H1 (cell line): Measurements from ENCODE around the gene MANBA. TPM values are rescaled to one million over a fixed set of nuclear protein-coding genes. Genes with fewer than 3 reads are reported as not detected.

ENCODE experiments used
- CTCF ChIA-PET: fragments of 300-600 bp; sonication (Branson Sonifier 250); formaldehyde crosslinking; loops from one replicate; lab custom pipeline; 2021; ENCODE audit not compliant: partially characterized antibody; lab: Charles Lee
- POLR2A ChIA-PET: fragments of 300-600 bp; sonication (Branson Sonifier 250); formaldehyde crosslinking; loops from one replicate; lab custom pipeline; 2021; ENCODE audit warnings: inconsistent platforms; ENCODE audit not compliant: partially characterized antibody; lab: Charles Lee
- DNase-seq, 2 experiments: peaks; one replicate each; pipeline versions ENCODE4 v3.0.0 to v3.0.0-alpha.2; 2010 to 2022; ENCODE audit warnings: low spot score in 2 of 2, low read depth in 1 of 2, mixed read lengths in 1 of 2
- FAIRE-seq: peaks from 2 replicates; lab custom pipeline; 2011; peaks lifted over from hg19 to GRCh38; lab: Jason Lieb, UNC
- H2AFZ ChIP-seq: 2 replicates; pipeline ENCODE4 v1.8.1; 2012; ENCODE audit warnings: low read length, inconsistent platforms
- H2AK5ac ChIP-seq: 2 replicates; pipeline ENCODE4 v1.6.1; 2013; ENCODE audit warnings: low read depth, low read length
- H2BK120ac ChIP-seq: replicated peaks from 2 replicates; pipeline ENCODE3; 2013; ENCODE audit warnings: low read depth, low read length, inconsistent platforms
- H2BK12ac ChIP-seq: 2 replicates; pipeline ENCODE4 v1.6.1; 2013; ENCODE audit warnings: low read depth, low read length
- H2BK15ac ChIP-seq: 2 replicates; pipeline ENCODE4 v1.6.1; 2013; ENCODE audit warnings: low read length
- H2BK20ac ChIP-seq: 2 replicates; pipeline ENCODE4 v1.6.1; 2013; ENCODE audit warnings: low read length
- H2BK5ac ChIP-seq: 2 replicates; pipeline ENCODE4 v1.6.1; 2013; ENCODE audit warnings: low read depth, low read length
- H3K14ac ChIP-seq: 2 replicates; pipeline ENCODE4 v1.6.1; 2013; ENCODE audit warnings: inconsistent platforms; ENCODE audit not compliant: insufficient read length
- H3K18ac ChIP-seq: 2 replicates; pipeline ENCODE4 v1.6.1; 2013; ENCODE audit warnings: low read length; ENCODE audit errors: extremely low read depth
- H3K23ac ChIP-seq: 2 replicates; pipeline ENCODE4 v1.6.1; 2013; ENCODE audit warnings: inconsistent platforms; ENCODE audit not compliant: insufficient read length
- H3K23me2 ChIP-seq: 2 replicates; pipeline ENCODE4 v1.6.1; 2013; ENCODE audit warnings: low read depth, low read length
- H3K27ac ChIP-seq: 2 replicates; pipeline ENCODE4 v1.6.1; 2011; ENCODE audit warnings: low read depth, low read length, inconsistent platforms
- H3K27me3 ChIP-seq, 4 experiments: replicated peaks in 1 of 4; 1 replicate in 1 of 4; 2 replicates in 3 of 4; pipeline versions ENCODE4 v1.6.1 to v1.8.1; 2011 to 2013; ENCODE audit warnings: low read length in 3 of 4, mild to moderate bottlenecking in 3 of 4, inconsistent platforms in 2 of 4, mixed read lengths in 2 of 4, moderate library complexity in 1 of 4; ENCODE audit not compliant: control insufficient read depth in 3 of 4, insufficient read depth in 3 of 4; ENCODE audit errors: extremely low read depth in 1 of 4
- H3K36me3 ChIP-seq, 4 experiments: 2 replicates each; pipeline versions ENCODE4 v1.6.1 to v1.8.1; 2011 to 2013; ENCODE audit warnings: mild to moderate bottlenecking in 4 of 4, low read length in 3 of 4, moderate library complexity in 2 of 4, control low read depth in 1 of 4, inconsistent platforms in 1 of 4; ENCODE audit not compliant: insufficient read depth in 4 of 4, control insufficient read depth in 2 of 4
- H3K4ac ChIP-seq: replicated peaks from 2 replicates; pipeline ENCODE3; 2013; ENCODE audit warnings: low read length, low read depth, mixed read lengths, inconsistent platforms; ENCODE audit not compliant: insufficient read length
- H3K4me1 ChIP-seq, 4 experiments: replicated peaks in 1 of 4; 1 replicate in 1 of 4; 2 replicates in 3 of 4; pipeline versions ENCODE4 v1.6.1 to v1.8.1; 2011 to 2013; ENCODE audit warnings: low read length in 3 of 4, inconsistent platforms in 2 of 4, mixed read lengths in 1 of 4; ENCODE audit not compliant: insufficient read depth in 4 of 4, control insufficient read depth in 3 of 4
- H3K4me2 ChIP-seq, 2 experiments: 2 replicates each; pipeline versions ENCODE4 v1.6.1 to v1.8.1; 2011 to 2013; ENCODE audit warnings: low read depth in 2 of 2, low read length in 2 of 2, control low read depth in 1 of 2, inconsistent platforms in 1 of 2, mild to moderate bottlenecking in 1 of 2; ENCODE audit not compliant: insufficient read depth in 1 of 2
- H3K4me3 ChIP-seq, 4 experiments: fragments of 200-600, 300-600 bp in 1 of 4; sonication (generic), shearing (Covaris generic), sonication (Bioruptor Twin) in 1 of 4; 2 replicates each; pipeline versions ENCODE4 v1.5.1 to v1.8.1; 2011 to 2016; ENCODE audit warnings: low read length in 4 of 4, low read depth in 3 of 4, control low read depth in 2 of 4, inconsistent platforms in 2 of 4, mild to moderate bottlenecking in 2 of 4, mixed read lengths in 1 of 4, moderate library complexity in 1 of 4; ENCODE audit not compliant: insufficient read depth in 2 of 4; ENCODE audit errors: extremely low read depth in 1 of 4
- H3K56ac ChIP-seq: replicated peaks from 2 replicates; pipeline ENCODE3; 2013; ENCODE audit warnings: low read depth, mild to moderate bottlenecking, mixed read lengths, low read length, inconsistent platforms; ENCODE audit not compliant: insufficient read length
- H3K79me1 ChIP-seq: 2 replicates; pipeline ENCODE4 v1.6.1; 2013; ENCODE audit warnings: low read depth, low read length, control low read depth
- H3K79me2 ChIP-seq, 2 experiments: 2 replicates each; pipeline versions ENCODE4 v1.6.1 to v1.8.1; 2012 to 2013; ENCODE audit warnings: low read length in 2 of 2, mild to moderate bottlenecking in 2 of 2, inconsistent platforms in 1 of 2; ENCODE audit not compliant: insufficient read depth in 2 of 2, control insufficient read depth in 1 of 2
- H3K9ac ChIP-seq, 4 experiments: replicated peaks in 1 of 4; 1 replicate in 1 of 4; 2 replicates in 3 of 4; pipeline versions ENCODE4 v1.6.1 to v1.8.1; 2011 to 2013; ENCODE audit warnings: low read depth in 3 of 4, low read length in 3 of 4, control low read depth in 2 of 4, mild to moderate bottlenecking in 2 of 4, moderate library complexity in 2 of 4, inconsistent platforms in 1 of 4; ENCODE audit errors: extremely low read depth in 1 of 4
- H3K9me3 ChIP-seq, 2 experiments: 2 replicates each; pipeline versions ENCODE4 v1.6.1 to v1.8.1; 2012 to 2013; ENCODE audit warnings: mild to moderate bottlenecking in 2 of 2, moderate library complexity in 2 of 2, control low read depth in 1 of 2, inconsistent platforms in 1 of 2, low read depth in 1 of 2, low read length in 1 of 2, mixed read lengths in 1 of 2; ENCODE audit not compliant: insufficient read depth in 2 of 2
- H4K20me1 ChIP-seq, 2 experiments: replicated peaks in 1 of 2; 2 replicates each; pipeline versions ENCODE3 to v1.8.1; 2011 to 2013; ENCODE audit warnings: inconsistent platforms in 2 of 2, low read length in 2 of 2, mild to moderate bottlenecking in 1 of 2; ENCODE audit not compliant: insufficient read depth in 2 of 2, control insufficient read depth in 1 of 2
- H4K5ac ChIP-seq: 2 replicates; pipeline ENCODE4 v1.6.1; 2013; ENCODE audit warnings: low read length, low read depth, mixed read lengths, inconsistent platforms; ENCODE audit not compliant: insufficient read length
- H4K8ac ChIP-seq: 2 replicates; pipeline ENCODE4 v1.8.0; 2013; ENCODE audit warnings: mild to moderate bottlenecking, moderate library complexity, low read length, inconsistent platforms; ENCODE audit not compliant: insufficient read depth; ENCODE audit errors: extremely low read depth
- H4K91ac ChIP-seq: replicated peaks from 2 replicates; pipeline ENCODE3; 2013; ENCODE audit warnings: low read length, mixed read lengths, inconsistent platforms; ENCODE audit not compliant: insufficient read length
- BCL11A ChIP-seq, 2 experiments: IDR thresholded peaks; one replicate each; pipeline ENCODE4 v1.6.1; 2011; ENCODE audit warnings: low read depth in 2 of 2, low read length in 2 of 2, mild to moderate bottlenecking in 2 of 2
- CBX5 ChIP-seq: fragments of 300-800, 300-1000 bp; sonication (generic); IDR thresholded peaks from 2 replicates; pipeline ENCODE4 v1.7.1; 2016; ENCODE audit warnings: antibody characterized with exemption, low read length, low read depth
- CHD2 ChIP-seq: IDR thresholded peaks from 2 replicates; pipeline ENCODE4 v1.6.1; 2012; ENCODE audit warnings: low read length, improper control_type of control experiment
- CTBP2 ChIP-seq: IDR thresholded peaks from 2 replicates; pipeline ENCODE4 v1.7.0; 2011; ENCODE audit warnings: borderline replicate concordance, mild to moderate bottlenecking, moderate library complexity, mixed read lengths, low read length; ENCODE audit not compliant: insufficient read depth, insufficient read length
- EGR1 ChIP-seq: IDR thresholded peaks from 2 replicates; pipeline ENCODE4 v1.6.1; 2011; ENCODE audit warnings: low read depth, low read length, borderline replicate concordance
- EP300 ChIP-seq, 2 experiments: IDR thresholded peaks; 1 replicate in 1 of 2; 2 replicates in 1 of 2; pipeline ENCODE4 v1.6.1; 2011 to 2012; ENCODE audit warnings: low read depth in 2 of 2, low read length in 2 of 2, mild to moderate bottlenecking in 2 of 2, borderline replicate concordance in 1 of 2, inconsistent platforms in 1 of 2, moderate library complexity in 1 of 2
- JUN ChIP-seq: IDR thresholded peaks from 2 replicates; pipeline ENCODE4 v1.6.1; 2011; ENCODE audit warnings: low read depth, mild to moderate bottlenecking, improper control_type of control experiment, low read length
- KDM4A ChIP-seq: IDR thresholded peaks from one replicate; pipeline ENCODE4 v1.7.1; 2012; ENCODE audit warnings: low read depth, mild to moderate bottlenecking, moderate library complexity, low read length, inconsistent platforms; ENCODE audit not compliant: severe bottlenecking
- KDM5A ChIP-seq: fragments of 200-600 bp; IDR thresholded peaks from 2 replicates; pipeline ENCODE4 v1.7.1; 2012; ENCODE audit warnings: mild to moderate bottlenecking, low read length, inconsistent platforms, mixed read lengths
- NANOG ChIP-seq: IDR thresholded peaks from 2 replicates; pipeline ENCODE4 v1.6.1; 2011; ENCODE audit warnings: low read length, low read depth, mild to moderate bottlenecking, inconsistent platforms; ENCODE audit not compliant: insufficient read depth, poor library complexity, severe bottlenecking
- POLR2AphosphoS5 ChIP-seq: IDR thresholded peaks from 2 replicates; pipeline ENCODE4 v1.6.1; 2011; ENCODE audit warnings: low read depth, low read length
- RXRA ChIP-seq: IDR thresholded peaks from 2 replicates; pipeline ENCODE4 v1.6.1; 2011; ENCODE audit warnings: low read depth, mild to moderate bottlenecking, low read length, moderate library complexity; ENCODE audit not compliant: insufficient read depth
- SP1 ChIP-seq: IDR thresholded peaks from 2 replicates; pipeline ENCODE4 v1.6.1; 2011; ENCODE audit warnings: low read depth, low read length
- SP4 ChIP-seq: IDR thresholded peaks from 2 replicates; pipeline ENCODE4 v1.6.1; 2012; ENCODE audit warnings: low read length, inconsistent platforms
- SRF ChIP-seq: IDR thresholded peaks from 2 replicates; pipeline ENCODE4 v1.6.1; 2011; ENCODE audit warnings: mild to moderate bottlenecking, low read depth, low read length, moderate library complexity
- WGBS, 2 experiments: shearing (Covaris generic) in 1 of 2; methylation state at CpG; one replicate each; pipeline versions ENCODE4 v1.1.6 to v1.1.7; 2013 to 2015; ENCODE audit warnings: low lambda C conversion rate in 2 of 2, mixed read lengths in 2 of 2, inconsistent platforms in 1 of 2, low coverage in 1 of 2, missing lambda C conversion rate in 1 of 2; ENCODE audit not compliant: insufficient replicate concordance in 2 of 2, insufficient coverage in 1 of 2, insufficient read length in 1 of 2; ENCODE audit errors: extremely low coverage in 1 of 2, missing lambda C conversion rate in 1 of 2; 5-methylcytosine and 5-hydroxymethylcytosine counted together
- polyA plus RNA-seq, 7 experiments: library from polyadenylated mRNA; depleted of rRNA in 3 of 7; stranded (reverse) in 5 of 7; unstranded in 2 of 7; fragments of >200 nt in 5 of 7; fragments of 200-250 nt in 2 of 7; gene quantifications; 1 replicate in 5 of 7; 2 replicates in 1 of 7; 4 replicates in 1 of 7; pipeline versions ENCODE4 v1.2.1 to v1.2.3, GENCODE V29; 2011 to 2013; ENCODE audit warnings: missing spikeins in 2 of 7, mixed read lengths in 2 of 7
- total RNA-seq: library from RNA; stranded (reverse); fragmentation: NEBNext Ultra II Directional; extraction: Animal tissue kit (Norgen Biotek cat#: 25700); gene quantifications from 2 replicates; pipeline ENCODE4 v1.2.1, GENCODE V29; 2021

The MANBA gene
- total and polyA plus RNA-seq, 2 of the 8 experiments (the other 6 are each of a cell fraction or from before 2014, with no cell fraction given): 22.9 to 27.8 TPM

GRCh38 chr4:102684610-102685052 lies 76.1 kb downstream of the MANBA start:
- Histone ChIP-seq H3K4me2 (no peak overlapping the region), H3K23me2 (no peaks in the 10 kb centered on the region; the same call in 1 of the 2 replicates), H3K23ac (no peak overlapping the region), H2AFZ (no peak overlapping the region), H4K5ac (no peak overlapping the region), H3K18ac (no peak overlapping the region), H3K27ac (no peak overlapping the region), H3K9ac (no peak overlapping the region), H3K4me3 (no peak overlapping the region), H3K79me1 (no peaks in the 10 kb centered on the region), H3K36me3 (peaks cover 0 to 10% (median 3%) of the 10 kb centered on the region in 4 experiments; a peak in 3 of 8 replicates), H2BK5ac (no peak overlapping the region), H4K91ac (no peak overlapping the region), H3K4me1 (no peaks in the 10 kb centered on the region), H2BK15ac (no peak overlapping the region), H3K56ac (no peak overlapping the region), H3K4ac (no peak overlapping the region), H4K20me1 (peaks cover 0 to 2% of the 10 kb centered on the region in 2 experiments), H4K8ac (no peak overlapping the region), H2AK5ac (no peak overlapping the region), H2BK12ac (no peak overlapping the region), H3K27me3 (no peaks in the 10 kb centered on the region), H3K9me3 (no peaks in the 10 kb centered on the region), H2BK120ac (no peak overlapping the region), H3K14ac (no peak overlapping the region), H2BK20ac (no peak overlapping the region), H3K79me2 (no peaks in the 10 kb centered on the region)
- ChIA-PET POLR2A (no interaction called here), CTCF (no interaction called here)
- 92% methylated on average over 4 of the region's 4 CpGs; no CpG with 5 or more reads in 1 of the 2 experiments for WGBS, 2 experiments
- DNase-seq (no peak), FAIRE-seq (no peak)
- TF ChIP-seq NANOG (no peak), CBX5 (no peak), KDM5A (no peak), SP1 (no peak), POLR2AphosphoS5 (no peak), JUN (no peak), CHD2 (no peak), KDM4A (no peak), BCL11A (IDR thresholded peaks at IDR 0.05; ENCODE audit: low read depth in 2 of 2, low read length in 2 of 2) (no peak), CTBP2 (no peak), RXRA (no peak), SRF (no peak), SP4 (no peak), EP300 (IDR thresholded peaks at IDR 0.05; ENCODE audit: borderline replicate concordance in 1 of 2, low read depth in 2 of 2, low read length in 2 of 2) (no peak), EGR1 (no peak)
